CD4-positive, CD25-positive, alpha-beta regulatory T cell (primary cell): ENCODE results near the gene DUS2. TPM values are rescaled to one million over a fixed set of nuclear protein-coding genes. Genes with fewer than 3 reads are reported as not detected.

ENCODE experiments used
- ATAC-seq, 2 donors: fragments of 150-1000 bp; cut with Tn5 transposase; one replicate each; pipeline ENCODE4 v1.10.0; 2021; ENCODE audit warnings: low read depth in 2 of 2, moderate number of reproducible peaks in 2 of 2, moderate library complexity in 1 of 2
- DNase-seq, 3 donors: peaks; one replicate each; pipeline versions ENCODE4 v3.0.0 to v3.0.0-alpha.2; 2012 to 2022; ENCODE audit warnings: mixed read lengths in 1 of 3
- H3K27ac ChIP-seq: one replicate; pipeline ENCODE4 v1.7.0; 2013; ENCODE audit warnings: mild to moderate bottlenecking, low read length; ENCODE audit not compliant: insufficient read depth, poor library complexity, severe bottlenecking
- H3K27me3 ChIP-seq: one replicate; pipeline ENCODE4 v1.7.0; 2013; ENCODE audit warnings: low read length; ENCODE audit not compliant: control insufficient read depth, insufficient read depth
- H3K36me3 ChIP-seq: one replicate; pipeline ENCODE4 v1.7.0; 2013; ENCODE audit warnings: mild to moderate bottlenecking, low read length, moderate library complexity; ENCODE audit not compliant: control insufficient read depth, insufficient read depth
- H3K4me1 ChIP-seq: 2 replicates; pipeline ENCODE4 v1.7.0; 2013; ENCODE audit warnings: mild to moderate bottlenecking, low read length; ENCODE audit not compliant: insufficient read depth, control insufficient read depth, poor library complexity, severe bottlenecking
- H3K4me3 ChIP-seq: one replicate; pipeline ENCODE4 v1.7.0; 2013; ENCODE audit warnings: low read depth, mild to moderate bottlenecking, low read length, moderate library complexity
- H3K9me3 ChIP-seq, 2 experiments: 1 replicate in 1 of 2; 2 replicates in 1 of 2; pipeline ENCODE4 v1.7.0; 2013; ENCODE audit warnings: low read length in 2 of 2, mild to moderate bottlenecking in 1 of 2, moderate library complexity in 1 of 2; ENCODE audit not compliant: control insufficient read depth in 2 of 2
- H3K27ac Mint-ChIP-seq, 3 donors: one replicate each; pipeline ENCODE4 v1.8.0; 2020 to 2022; ENCODE audit warnings: mild to moderate bottlenecking in 3 of 3, mixed read lengths in 3 of 3, moderate library complexity in 2 of 3
- H3K27me3 Mint-ChIP-seq: one replicate; pipeline ENCODE4 v1.8.0; 2022; ENCODE audit warnings: mild to moderate bottlenecking, mixed read lengths
- H3K36me3 Mint-ChIP-seq: one replicate; pipeline ENCODE4 v1.8.0; 2020; ENCODE audit warnings: mixed read lengths
- H3K4me1 Mint-ChIP-seq, 4 donors: one replicate each; pipeline ENCODE4 v1.8.0; 2020 to 2022; ENCODE audit warnings: mixed read lengths in 4 of 4, mild to moderate bottlenecking in 1 of 4
- H3K4me3 Mint-ChIP-seq, 4 donors: one replicate each; pipeline ENCODE4 v1.8.0; 2020 to 2022; ENCODE audit warnings: mild to moderate bottlenecking in 4 of 4, mixed read lengths in 4 of 4, moderate library complexity in 3 of 4
- H3K9me3 Mint-ChIP-seq, 7 donors: one replicate each; pipeline ENCODE4 v1.8.0; 2020 to 2022; ENCODE audit warnings: mixed read lengths in 7 of 7, mild to moderate bottlenecking in 3 of 7, moderate library complexity in 2 of 7
- polyA plus RNA-seq, 4 donors: library from polyadenylated mRNA; unstranded; fragments of 300-500 nt; fragmentation: Illumina TruSeq; gene quantifications; one replicate each; pipeline ENCODE4 v1.2.3, GENCODE V29; 2021
- total RNA-seq: library from RNA; stranded (reverse); gene quantifications from one replicate; pipeline ENCODE4 v1.2.3, GENCODE V29; 2022

Gene DUS2
- total and polyA plus RNA-seq, 5 donors from 2014 or later, result 7.7 to 15.2 (median 11.3) TPM

DNA sequence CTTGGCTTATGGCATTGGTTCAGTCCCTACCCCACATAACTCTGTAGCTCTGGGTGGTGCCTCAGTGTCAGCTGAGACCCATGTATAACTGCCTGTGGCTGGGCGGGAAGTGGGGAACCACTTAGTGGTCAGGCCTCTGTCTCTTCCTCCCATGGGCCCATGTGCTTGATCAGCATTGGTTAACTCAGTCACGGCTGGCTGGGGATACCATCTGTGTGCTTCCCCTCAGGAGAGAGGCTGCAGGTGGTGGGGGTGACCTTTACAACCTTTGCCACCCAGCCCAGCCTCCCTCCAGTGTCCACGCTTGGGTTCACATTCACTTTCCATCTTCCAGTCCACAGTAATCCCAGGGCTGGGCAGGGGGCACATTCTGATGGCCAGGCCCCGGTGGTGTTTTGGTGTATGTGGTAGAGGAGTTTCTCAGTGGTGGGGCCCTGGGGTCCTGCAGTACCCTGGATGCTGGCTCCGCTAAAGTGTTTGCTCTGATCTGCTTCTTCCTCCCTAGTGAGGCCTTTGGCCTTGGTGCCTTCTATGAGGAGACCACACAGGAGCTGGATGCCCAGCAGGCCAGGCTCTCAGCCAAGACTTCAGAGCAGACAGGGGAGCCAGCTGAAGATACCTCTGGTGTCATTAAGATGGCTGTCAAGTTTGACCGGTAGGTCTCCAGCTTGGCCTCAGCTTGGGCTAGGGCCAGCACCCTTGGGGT lies 51.9 kb downstream of the DUS2 start:
- Mint-ChIP-seq H3K4me3 (peak overlapping the region; percentile 66 to 76 (median 74)), H3K27me3 (no peaks in the 10 kb centered on the region), H3K36me3 (peaks cover 27% of the 10 kb centered on the region), H3K9me3 (no peaks in the 10 kb centered on the region), H3K4me1 (peaks cover 17 to 88% (median 65%) of the 10 kb centered on the region in 4 donors), H3K27ac (peak overlapping the region; percentile 82 to 94 (median 85))
- DNase-seq, result peak; percentile 34 to 87 (median 61)
- H3K4me3 ChIP-seq, result peak overlapping the region; percentile 22
- peak; percentile 72 to 80 for ATAC-seq
- H3K9me3 ChIP-seq, result no peaks in the 10 kb centered on the region
- peaks cover 2% of the 10 kb centered on the region for H3K36me3 ChIP-seq
- peak overlapping the region; percentile 48 for H3K27ac ChIP-seq
- H3K27me3 ChIP-seq, result no peaks in the 10 kb centered on the region
- H3K4me1 ChIP-seq, result peaks cover 82% of the 10 kb centered on the region

DNA sequence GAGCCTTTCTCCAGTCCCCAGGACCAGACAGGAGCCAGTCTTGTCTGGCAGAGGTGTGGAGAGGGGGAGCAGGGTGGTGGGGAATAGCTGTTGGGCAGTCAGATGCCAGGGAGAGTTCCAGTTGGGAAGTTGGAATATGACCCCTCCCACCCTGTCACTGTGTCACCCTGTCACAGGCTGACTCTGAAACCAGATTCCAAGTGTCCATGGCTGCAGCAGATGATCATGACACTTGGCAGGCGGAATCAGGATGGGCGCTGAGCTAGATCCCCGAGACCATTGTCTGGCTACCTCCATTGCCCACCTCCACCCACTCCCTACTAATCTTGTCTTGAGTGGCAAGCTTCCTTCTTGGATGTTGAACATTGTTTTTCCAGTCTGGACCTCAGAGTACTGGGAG lies 52.9 kb downstream of the DUS2 start:
- Histone ChIP-seq H3K27ac (no peak overlapping the region), H3K4me1 (peaks cover 82% of the 10 kb centered on the region), H3K27me3 (no peaks in the 10 kb centered on the region), H3K4me3 (peak overlapping the region; percentile 13), H3K36me3 (peaks cover 2% of the 10 kb centered on the region), H3K9me3 (no peaks in the 10 kb centered on the region)
- ATAC-seq (no peak), DNase-seq (no peak)
- H3K4me3 Mint-ChIP-seq, result peak overlapping the region in 2 of 4 donors; percentile 5 to 75
- peaks cover 27% of the 10 kb centered on the region for H3K36me3 Mint-ChIP-seq
- H3K4me1 Mint-ChIP-seq, result peaks cover 8 to 88% (median 60%) of the 10 kb centered on the region in 4 donors
- H3K27ac Mint-ChIP-seq, result peak overlapping the region; percentile 57 to 82 (median 74)
- no peaks in the 10 kb centered on the region for H3K9me3 Mint-ChIP-seq
- H3K27me3 Mint-ChIP-seq, result no peaks in the 10 kb centered on the region

DNA sequence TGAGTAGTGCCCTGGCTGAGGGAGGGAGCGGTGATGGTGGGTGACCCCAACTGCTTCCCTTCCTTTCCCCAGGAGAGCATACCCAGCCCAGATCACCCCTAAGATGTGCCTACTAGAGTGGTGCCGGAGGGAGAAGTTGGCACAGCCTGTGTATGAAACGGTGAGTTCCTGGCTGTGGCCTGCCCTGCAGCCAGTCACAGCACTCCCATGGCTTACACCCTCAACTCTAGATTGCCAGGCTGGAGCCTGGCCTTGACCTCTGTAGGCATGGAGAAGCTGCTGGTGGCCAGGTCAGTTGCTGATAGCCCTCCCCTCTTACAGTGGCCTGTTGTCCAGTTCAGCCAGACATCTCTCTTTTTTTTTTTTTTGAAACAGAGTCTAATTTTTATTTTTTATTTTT lies 53.5 kb downstream of the DUS2 start:
- no peaks in the 10 kb centered on the region for H3K27me3 ChIP-seq
- H3K9me3 ChIP-seq, result no peaks in the 10 kb centered on the region
- Mint-ChIP-seq H3K27me3 (no peaks in the 10 kb centered on the region), H3K36me3 (peaks cover 27% of the 10 kb centered on the region), H3K4me3 (peak overlapping the region in 2 of 4 donors; percentile 1 to 44), H3K4me1 (peaks cover 4 to 88% (median 60%) of the 10 kb centered on the region in 4 donors), H3K9me3 (no peaks in the 10 kb centered on the region), H3K27ac (peak overlapping the region; percentile 20 to 82 (median 74))
- H3K4me1 ChIP-seq, result peaks cover 82% of the 10 kb centered on the region
- H3K27ac ChIP-seq, result peak overlapping the region; percentile 43
- H3K36me3 ChIP-seq, result peaks cover 2% of the 10 kb centered on the region
- no peak for ATAC-seq
- H3K4me3 ChIP-seq, result no peak overlapping the region
- DNase-seq, result no peak

DNA sequence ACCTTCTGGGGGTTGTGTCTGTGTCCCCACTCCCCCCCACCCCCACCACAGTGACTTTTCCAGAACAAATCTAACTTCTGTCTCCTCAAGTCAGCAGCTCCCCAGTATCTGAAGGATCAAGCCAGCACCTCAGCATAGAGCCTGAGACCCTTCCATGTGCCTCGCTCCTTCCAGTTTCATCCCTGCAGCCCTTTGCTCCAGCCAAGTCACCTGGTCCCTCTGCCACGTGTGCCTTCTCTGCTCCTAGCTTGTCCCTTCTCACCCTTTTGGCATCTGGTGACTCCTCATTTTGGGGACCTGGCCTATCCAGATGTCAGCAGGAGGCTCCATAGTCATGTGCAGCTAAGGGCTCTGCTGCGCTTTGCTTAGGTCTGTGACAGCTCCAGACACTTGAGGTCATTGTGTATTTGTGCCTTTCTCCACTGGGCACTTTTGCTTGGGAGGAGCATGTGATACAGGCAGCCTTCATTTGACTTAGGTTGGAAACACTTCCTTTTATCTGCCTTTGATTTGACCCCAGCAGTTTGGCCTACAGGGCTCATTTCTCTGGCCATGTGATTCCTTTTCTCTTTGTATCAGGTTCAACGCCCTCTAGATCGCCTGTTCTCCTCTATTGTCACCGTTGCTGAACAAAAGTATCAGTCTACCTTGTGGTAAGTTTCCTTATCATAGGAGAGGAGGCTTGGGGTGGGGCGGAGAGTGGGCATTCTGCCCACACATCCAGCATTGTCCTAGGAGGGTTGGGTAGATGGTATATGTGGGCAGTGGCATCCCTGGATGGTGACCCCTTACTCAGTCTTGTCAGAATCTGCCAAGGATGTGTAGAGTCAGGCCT lies 55.0 kb downstream of the DUS2 start:
- peaks cover 4 to 90% (median 70%) of the 10 kb centered on the region in 4 donors for H3K4me1 Mint-ChIP-seq
- no peaks in the 10 kb centered on the region for H3K27me3 Mint-ChIP-seq
- Histone ChIP-seq H3K9me3 (no peaks in the 10 kb centered on the region), H3K27ac (peak overlapping the region; percentile 73), H3K27me3 (no peaks in the 10 kb centered on the region), H3K4me1 (peaks cover 85% of the 10 kb centered on the region), H3K4me3 (no peak overlapping the region), H3K36me3 (peaks cover 2% of the 10 kb centered on the region)
- DNase-seq (no peak), ATAC-seq (no peak)
- peak overlapping the region; percentile 72 to 96 (median 96) for H3K27ac Mint-ChIP-seq
- no peaks in the 10 kb centered on the region for H3K9me3 Mint-ChIP-seq
- H3K36me3 Mint-ChIP-seq, result peaks cover 25% of the 10 kb centered on the region
- peak overlapping the region; percentile 17 to 90 (median 52) for H3K4me3 Mint-ChIP-seq

DNA sequence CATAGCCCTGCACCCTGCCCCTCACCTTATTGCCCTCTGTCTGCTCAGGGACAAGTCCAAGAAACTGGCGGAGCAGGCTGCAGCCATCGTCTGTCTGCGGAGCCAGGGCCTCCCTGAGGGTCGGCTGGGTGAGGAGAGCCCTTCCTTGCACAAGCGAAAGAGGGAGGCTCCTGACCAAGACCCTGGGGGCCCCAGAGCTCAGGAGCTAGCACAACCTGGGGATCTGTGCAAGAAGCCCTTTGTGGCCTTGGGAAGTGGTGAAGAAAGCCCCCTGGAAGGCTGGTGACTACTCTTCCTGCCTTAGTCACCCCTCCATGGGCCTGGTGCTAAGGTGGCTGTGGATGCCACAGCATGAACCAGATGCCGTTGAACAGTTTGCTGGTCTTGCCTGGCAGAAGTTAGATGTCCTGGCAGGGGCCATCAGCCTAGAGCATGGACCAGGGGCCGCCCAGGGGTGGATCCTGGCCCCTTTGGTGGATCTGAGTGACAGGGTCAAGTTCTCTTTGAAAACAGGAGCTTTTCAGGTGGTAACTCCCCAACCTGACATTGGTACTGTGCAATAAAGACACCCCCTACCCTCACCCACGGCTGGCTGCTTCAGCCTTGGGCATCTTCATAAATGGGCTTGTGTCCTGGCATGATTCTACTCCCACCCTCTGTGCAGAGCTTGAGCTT lies 55.8 kb downstream of the DUS2 start:
- peak overlapping the region; percentile 45 for H3K4me3 ChIP-seq
- H3K4me1 Mint-ChIP-seq, result peaks cover 8 to 93% (median 75%) of the 10 kb centered on the region in 4 donors
- no peaks in the 10 kb centered on the region for H3K27me3 Mint-ChIP-seq
- H3K27me3 ChIP-seq, result no peaks in the 10 kb centered on the region
- peak overlapping the region; percentile 73 for H3K27ac ChIP-seq
- H3K4me3 Mint-ChIP-seq, result peak overlapping the region in 3 of 4 donors; percentile 77 to 90 (median 86)
- peaks cover 22% of the 10 kb centered on the region for H3K36me3 Mint-ChIP-seq
- peak overlapping the region; percentile 95 to 96 (median 96) for H3K27ac Mint-ChIP-seq
- peaks cover 90% of the 10 kb centered on the region for H3K4me1 ChIP-seq
- DNase-seq (no peak), ATAC-seq (no peak)
- H3K36me3 ChIP-seq, result peaks cover 2% of the 10 kb centered on the region
- H3K9me3 Mint-ChIP-seq, result no peaks in the 10 kb centered on the region
- H3K9me3 ChIP-seq, result no peaks in the 10 kb centered on the region

DNA sequence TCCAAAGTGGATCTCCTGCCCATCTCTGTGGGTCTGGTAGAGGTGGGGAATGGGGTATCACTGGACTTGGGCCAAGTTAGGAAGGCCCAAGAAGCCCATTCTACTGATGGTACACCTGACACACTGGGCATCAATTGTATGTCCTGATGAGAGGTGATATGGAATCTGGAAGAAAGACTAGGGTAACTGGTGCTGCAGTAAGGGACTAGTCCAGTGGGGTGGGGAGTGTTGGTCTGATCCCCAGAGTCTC lies 56.2 kb downstream of the DUS2 start:
- H3K27ac Mint-ChIP-seq, result peak overlapping the region; percentile 95 to 96 (median 96)
- H3K4me1 ChIP-seq, result peaks cover 90% of the 10 kb centered on the region
- DNase-seq, result no peak

DNA sequence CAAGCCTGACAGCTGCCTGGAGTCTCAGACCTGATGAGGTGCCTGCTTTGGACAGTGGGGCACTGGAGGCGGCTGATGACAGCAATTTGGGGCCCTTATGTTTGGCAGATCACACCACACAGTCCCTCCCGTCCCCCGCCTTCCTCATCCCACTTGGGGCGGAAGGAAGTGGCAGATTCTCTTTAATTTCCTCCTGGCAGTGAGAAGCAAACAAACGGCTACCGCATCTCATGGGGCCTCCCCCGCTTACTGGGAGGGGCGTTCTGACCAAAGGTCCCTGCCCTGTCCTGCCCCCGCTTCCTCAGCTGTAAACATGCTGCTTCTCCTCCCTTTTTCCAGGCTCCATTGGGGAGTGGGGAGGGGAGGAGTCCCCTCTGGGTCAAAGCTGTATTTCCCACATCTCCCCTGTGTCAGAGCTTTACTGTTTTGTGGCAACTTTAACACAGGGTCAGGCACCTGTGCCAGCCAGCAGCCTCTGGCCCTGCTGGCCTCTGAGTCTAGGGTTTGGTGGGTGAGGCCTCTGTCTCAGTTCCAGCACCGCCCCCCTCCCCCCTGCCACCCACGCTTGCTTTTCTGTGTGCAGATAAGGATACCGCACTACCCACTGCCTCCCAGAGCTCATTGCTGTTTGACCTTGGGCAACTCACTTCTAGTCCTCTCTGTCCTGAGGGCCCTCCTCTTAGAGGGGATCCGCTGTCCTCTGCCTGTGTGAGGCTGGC lies 56.7 kb downstream of the DUS2 start:
- peak overlapping the region; percentile 77 to 93 (median 88) for H3K4me3 Mint-ChIP-seq

More for the DNA sequence above, 56.2 kb downstream of the DUS2 start:
- Mint-ChIP-seq H3K27me3 (no peaks in the 10 kb centered on the region), H3K4me1 (peaks cover 8 to 93% (median 76%) of the 10 kb centered on the region in 4 donors), H3K9me3 (no peaks in the 10 kb centered on the region), H3K4me3 (peak overlapping the region; percentile 77 to 93 (median 88)), H3K36me3 (peaks cover 18% of the 10 kb centered on the region)
- ATAC-seq, result no peak
- Histone ChIP-seq H3K27me3 (no peaks in the 10 kb centered on the region), H3K4me3 (peak overlapping the region; percentile 45), H3K36me3 (peaks cover 2% of the 10 kb centered on the region), H3K9me3 (no peaks in the 10 kb centered on the region), H3K27ac (peak overlapping the region; percentile 73)

More for the DNA sequence above, 56.7 kb downstream of the DUS2 start:
- H3K27me3 ChIP-seq, result no peaks in the 10 kb centered on the region
- peaks cover 4 to 90% (median 72%) of the 10 kb centered on the region in 4 donors for H3K4me1 Mint-ChIP-seq
- H3K4me1 ChIP-seq, result peaks cover 90% of the 10 kb centered on the region
- no peaks in the 10 kb centered on the region for H3K27me3 Mint-ChIP-seq
- H3K27ac ChIP-seq, result peak overlapping the region; percentile 73
- H3K36me3 Mint-ChIP-seq, result peaks cover 14% of the 10 kb centered on the region
- peaks cover 2% of the 10 kb centered on the region for H3K36me3 ChIP-seq
- H3K27ac Mint-ChIP-seq, result peak overlapping the region; percentile 95 to 96 (median 96)
- H3K4me3 ChIP-seq, result peak overlapping the region; percentile 45
- no peaks in the 10 kb centered on the region for H3K9me3 Mint-ChIP-seq
- DNase-seq (peak; percentile 49 to 92 (median 59)), ATAC-seq (peak; percentile 43 to 52)
- H3K9me3 ChIP-seq, result no peaks in the 10 kb centered on the region
